Measurements from ENCODE around the gene CLSTN2.
A peak's percentile ranks its signal among the peaks of the same experiment; 100 is the strongest.

The CLSTN2 gene

DNA sequence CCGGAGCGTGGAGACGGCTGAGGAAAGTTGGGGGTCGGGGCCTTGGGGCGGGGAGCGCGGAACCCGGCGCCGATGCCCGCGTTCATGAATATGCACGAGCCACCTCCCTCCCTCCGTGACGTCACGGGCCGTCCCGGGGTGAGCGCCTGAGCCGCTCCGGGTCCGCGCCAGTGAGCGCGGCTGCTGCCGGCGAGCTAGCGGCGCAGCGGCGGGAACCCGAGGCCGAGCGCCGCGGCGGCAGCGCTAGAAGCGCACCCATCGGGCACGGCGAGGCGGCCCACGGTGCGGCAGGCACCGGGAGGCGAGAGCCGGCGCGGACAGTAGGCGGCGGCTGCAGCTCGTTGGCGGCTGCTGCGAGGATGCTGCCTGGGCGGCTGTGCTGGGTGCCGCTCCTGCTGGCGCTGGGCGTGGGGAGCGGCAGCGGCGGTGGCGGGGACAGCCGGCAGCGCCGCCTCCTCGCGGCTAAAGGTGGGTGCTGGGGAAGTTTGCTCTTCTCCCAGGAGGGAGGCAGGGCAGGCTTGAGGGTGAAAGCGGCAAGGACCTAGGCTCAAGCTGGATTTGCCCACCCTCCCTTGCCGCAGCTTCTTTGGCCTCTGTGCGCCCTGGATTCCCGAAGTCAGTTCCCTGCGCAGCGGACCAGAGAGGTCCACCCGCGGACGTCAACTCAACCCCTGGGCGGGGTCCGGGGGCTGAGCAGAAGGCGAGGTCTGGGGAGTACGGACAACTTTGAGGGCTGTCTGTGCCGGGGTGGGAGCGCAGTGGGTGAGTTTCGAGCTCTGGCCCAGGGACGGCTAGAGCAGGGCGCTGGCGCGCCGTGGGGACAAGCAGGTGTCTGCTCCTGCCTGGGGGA is at the start of gene CLSTN2:
Gene CLSTN2 (plus strand): TSS at position 170 of the 850 bp plus-strand sequence.
- peak in 1 of 2 donors; percentile 2 for DNase-seq (ENCODE audit: low read depth in 2 of 2)

DNA sequence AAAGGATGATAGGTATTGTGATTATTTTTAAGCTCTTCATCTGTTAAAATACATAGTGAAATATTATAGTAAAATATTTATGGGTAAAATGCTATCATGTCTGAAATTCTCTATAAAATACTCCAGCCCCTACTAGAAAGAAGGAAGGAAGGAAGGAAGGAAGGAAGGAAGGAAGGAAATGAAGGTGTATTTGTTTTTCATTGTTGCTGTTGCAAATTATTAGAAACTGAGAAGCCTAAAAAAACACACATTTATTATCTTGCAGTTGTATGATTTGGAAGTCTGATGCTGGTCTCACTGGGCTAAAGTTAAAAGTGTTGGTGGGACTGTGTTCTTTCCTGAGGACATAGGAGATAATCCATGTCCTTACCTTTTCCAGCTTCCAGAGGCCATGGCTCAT is 47.6 kb upstream of the CLSTN2 start:
- DNase-seq (ENCODE audit: low read depth in 2 of 2): no peak

DNA sequence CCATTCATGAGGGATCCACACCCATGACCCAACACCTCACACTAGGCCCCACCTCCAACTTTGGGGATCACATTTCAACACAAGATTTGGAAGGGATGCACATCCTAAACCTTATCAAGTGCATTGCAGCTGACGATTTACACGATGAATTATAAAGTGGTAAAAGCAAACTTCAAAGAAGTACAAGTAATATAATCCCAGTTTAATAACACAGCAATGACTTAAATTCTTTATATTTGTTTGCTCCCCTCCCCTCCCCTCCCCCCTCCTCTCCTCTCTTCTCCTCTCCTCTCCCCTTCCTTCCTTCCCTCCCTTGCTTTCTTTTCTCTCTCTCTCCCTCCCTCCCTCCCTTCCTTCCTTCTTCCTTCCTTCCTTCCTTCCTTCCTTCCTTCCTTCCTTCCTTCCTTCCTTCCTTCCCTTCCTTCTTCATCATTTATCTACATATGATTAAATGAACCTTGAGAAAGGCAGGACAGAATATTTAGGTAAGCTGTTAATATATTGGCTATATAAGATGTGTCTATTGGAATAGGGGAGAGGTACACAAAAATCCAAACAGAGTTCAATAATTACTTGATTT is 46.3 kb upstream of the CLSTN2 start:
- DNase-seq (ENCODE audit: low read depth in 2 of 2): no peak

DNA sequence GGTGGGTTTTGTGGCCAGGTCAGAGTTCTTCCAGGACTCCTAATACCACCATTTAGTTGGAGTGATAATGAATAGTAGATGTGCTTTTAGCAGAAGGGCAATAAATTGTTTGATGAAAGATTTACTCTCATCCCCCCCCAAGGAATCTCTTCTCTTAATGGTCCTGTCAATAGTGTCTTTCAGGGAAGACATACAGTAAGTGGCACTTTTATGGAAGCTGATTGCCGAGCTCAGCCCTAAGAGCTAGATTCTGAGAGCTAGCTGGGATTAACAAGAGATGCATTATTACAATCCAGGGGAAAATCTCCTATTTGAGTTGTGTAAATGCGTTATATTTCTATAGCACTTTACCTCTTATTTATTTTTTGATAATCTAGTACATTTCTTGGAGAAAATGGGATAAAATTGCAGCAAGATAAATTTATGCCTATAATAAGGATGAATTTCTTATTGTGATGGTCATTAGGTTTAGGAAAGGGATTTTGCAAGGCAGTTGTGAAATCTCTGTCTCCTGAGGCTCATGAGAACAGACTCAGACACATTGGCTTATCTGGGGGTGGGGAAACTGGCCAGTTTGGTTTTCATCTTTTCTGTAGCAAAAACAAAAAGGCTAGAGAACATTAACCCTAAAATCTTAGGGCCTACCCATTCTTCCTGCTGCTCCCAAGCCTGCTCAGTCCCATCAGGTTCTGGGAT is 41.6 kb upstream of the CLSTN2 start:
- no peak for DNase-seq (ENCODE audit: low read depth in 2 of 2)

DNA sequence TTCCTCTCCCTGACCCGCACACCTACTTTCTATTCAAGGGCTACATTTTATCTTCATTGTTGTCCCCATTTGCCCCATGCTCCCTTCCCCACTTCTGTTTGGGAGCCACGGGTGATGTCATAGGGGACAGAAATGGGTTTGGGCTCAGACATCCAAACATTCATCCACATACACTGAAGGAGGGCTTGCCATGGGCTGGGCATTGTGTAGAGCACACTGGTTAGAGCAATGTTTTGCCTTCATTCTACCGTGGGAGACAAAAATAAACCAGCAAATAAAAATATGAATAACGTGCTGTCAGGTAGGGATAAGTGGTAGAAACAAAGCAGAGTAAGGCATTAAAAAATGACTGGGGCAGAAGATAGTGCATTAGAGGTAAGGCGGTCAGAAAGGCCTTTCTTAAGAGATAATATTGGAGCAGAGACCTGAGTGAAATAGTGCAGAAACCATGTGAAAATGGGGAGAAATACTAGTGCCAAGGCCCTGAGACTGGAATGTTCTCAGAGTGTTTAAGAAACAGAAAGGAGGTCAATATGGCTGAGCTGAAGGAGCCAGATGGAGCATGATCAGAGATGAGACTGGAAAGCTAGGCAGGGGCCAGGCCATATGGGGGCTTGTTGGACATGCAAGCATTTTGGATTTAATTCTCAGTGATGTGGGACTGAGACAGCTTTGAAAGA is 40.9 kb upstream of the CLSTN2 start:
- DNase-seq (ENCODE audit: low read depth in 2 of 2): no peak

DNA sequence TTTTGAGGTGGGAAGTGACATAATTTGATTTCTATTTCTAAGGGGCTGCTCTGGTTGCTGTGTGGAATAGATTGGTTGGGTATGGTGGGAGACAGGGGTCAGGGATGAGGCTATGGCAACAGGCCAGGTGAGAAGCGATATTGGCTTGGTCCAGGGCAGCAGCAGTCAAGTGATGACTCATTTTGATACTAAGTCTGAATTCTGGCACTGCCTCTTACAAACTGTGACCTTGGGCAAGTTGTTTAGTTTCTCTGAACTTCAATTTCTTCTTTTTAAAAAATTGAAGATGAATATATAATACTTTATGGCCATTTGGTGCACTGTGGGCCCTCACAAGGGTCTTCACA is 40.4 kb upstream of the CLSTN2 start:
- DNase-seq (ENCODE audit: low read depth in 2 of 2): no peak

DNA sequence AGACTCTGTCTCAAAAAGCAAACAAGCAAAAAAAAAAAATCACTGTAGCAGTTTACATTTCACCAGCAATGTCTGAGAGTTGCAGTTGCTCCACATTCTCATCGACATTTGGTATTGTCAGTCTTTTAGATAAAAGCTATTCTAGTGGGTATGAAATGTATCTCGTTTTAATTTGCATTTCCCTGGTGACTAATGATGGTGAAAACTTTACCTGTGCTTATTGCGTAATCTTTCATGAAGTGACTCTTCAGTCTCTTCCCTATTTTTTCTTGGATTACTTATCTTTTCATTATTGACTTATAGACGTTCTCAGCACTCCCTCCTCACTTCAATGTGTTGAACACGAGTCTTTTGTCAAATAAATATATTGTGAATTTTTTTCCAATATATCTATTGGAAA is 37.2 kb upstream of the CLSTN2 start:
- no peak for DNase-seq (ENCODE audit: low read depth in 2 of 2)

DNA sequence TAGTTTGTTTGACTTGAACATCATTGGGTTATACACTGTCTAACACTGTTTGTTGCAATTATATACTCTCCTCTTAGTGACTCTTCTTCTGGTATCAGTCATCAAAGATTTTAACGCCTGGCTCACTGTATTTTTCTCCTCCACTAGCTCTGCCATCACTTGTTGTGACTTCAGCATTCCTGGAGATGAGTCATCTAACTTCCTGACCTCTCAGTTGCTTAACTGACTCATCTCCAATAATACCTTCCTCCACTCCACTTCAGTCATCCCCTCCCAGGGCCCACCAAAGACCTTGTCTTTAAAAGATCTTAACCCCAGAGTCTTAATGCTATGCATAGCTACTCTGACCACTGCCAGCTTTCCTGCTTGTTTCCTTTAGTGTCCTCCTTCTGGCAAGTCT is 28.6 kb upstream of the CLSTN2 start:
- no peak for DNase-seq (ENCODE audit: low read depth in 2 of 2)

DNA sequence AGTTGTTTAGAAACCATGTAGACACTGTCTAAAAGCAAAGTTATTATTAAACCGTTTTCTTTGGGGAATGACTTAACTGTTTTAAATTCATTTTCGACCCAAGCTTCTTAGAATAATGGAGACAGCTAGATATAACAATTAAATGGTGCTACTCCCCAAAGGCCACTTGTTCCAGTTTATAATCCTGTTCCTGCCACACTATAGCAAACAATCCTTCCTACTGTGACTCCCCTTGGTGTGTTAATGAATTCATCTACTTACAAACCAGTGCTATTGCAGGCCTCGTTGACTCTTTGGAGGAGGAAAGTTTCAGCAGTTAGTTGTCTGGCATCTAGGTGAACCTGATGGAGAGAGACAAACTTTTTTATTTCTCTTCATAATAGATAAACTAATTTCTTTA is 25.2 kb upstream of the CLSTN2 start:
- DNase-seq (ENCODE audit: low read depth in 2 of 2): no peak

DNA sequence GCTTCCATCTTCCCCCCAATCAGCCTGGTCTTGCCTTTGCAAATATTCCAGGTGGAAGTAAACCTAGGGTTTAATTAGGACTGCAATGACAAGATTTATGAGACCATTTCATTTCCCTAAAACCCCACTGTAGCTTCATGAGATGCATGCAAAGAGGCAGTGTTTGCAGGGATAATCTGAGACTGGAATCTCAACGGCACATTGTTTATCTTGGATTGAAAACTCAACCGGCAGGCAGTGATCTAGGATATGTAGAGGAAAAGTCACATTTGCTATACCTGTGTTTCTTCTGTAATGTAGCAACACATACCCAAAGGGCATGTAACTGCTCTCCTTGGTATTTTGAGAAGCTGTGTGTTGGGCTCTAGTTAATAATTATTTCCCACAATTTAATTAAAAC is 18.7 kb upstream of the CLSTN2 start:
- DNase-seq (ENCODE audit: low read depth in 2 of 2): no peak

DNA sequence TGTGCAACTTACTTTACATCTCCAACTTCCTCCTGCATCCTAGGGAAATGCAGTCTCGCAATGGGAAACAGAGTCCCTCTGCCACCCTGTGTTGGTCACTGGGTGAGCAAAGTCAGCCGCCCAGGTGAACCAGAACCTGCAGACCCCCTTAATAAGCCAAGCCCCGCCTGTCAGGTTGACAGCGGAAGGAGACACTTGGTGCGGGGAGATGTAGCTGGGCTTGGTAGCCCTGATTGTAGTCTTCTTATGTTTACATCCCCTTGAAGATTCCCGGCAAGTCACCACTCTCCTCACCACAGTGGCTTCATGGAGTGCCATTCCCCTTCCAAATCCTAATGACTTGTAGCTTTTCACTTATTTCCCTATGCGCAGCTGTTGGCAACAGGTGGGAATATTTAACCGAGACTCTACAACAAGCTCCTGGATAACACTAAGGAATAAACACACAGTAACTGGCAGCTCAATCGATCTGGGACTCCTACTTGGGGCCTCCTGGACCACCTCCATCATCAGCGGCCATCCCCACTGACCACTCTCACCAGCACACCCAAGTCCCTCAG is 17.7 kb upstream of the CLSTN2 start:
- no peak for DNase-seq (ENCODE audit: low read depth in 2 of 2)

DNA sequence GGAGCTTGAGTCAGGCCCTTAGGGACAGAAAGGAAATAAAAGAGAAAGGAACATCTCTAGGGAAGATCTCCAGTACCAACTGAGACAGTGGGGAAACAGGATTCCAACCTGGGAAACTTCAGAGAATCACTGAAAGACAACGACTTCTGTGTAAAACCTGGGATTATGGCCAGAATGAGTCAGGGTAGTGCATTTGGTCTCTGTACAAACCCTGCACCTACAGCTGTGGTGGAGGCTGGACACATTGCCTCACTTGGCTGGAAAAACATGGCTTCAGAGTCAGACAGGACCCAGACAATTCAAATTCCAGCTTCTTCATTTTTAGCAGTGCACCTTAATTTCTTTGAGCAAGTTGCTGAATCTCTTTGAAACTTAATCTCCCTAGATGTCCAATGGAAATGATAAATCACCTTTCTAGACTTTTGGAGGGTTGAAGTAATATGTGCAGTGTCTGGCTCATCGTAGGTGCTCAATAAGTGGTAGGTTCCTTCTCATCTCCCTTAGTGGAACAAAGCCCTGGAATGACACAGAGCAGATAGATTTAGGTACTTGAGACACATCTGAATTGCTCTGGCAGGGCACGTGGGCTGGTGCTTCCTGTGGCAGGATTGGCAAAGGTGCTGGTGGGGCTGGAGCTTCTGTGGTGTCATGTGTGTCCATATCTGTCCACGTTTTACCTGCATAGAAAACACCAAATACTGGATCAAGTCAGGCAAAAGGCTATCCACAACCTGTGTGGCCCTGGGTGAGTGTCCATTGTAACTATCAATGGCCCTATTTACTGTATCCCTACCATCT is 6.1 kb upstream of the CLSTN2 start:
- no peak for DNase-seq (ENCODE audit: low read depth in 2 of 2)

DNA sequence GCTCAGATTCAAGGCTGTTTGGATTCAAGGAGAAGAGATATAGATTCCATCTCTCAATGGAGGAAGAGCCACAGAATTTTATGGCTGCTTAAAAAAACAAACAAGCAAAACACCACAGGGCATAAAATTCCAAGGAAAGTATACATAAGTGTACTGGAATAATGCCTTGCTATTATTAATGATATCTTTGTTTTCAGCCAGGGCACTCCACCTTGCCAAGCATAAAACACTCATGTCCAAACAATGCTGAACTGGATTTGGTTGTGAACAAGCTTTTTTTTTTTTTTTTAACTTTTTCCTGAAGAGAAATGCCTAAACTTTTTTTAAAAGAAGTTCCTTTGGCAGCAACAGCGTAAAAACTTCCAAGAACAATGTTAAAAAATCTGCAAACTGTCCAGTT is 4.8 kb upstream of the CLSTN2 start:
- no peak for DNase-seq (ENCODE audit: low read depth in 2 of 2)

DNA sequence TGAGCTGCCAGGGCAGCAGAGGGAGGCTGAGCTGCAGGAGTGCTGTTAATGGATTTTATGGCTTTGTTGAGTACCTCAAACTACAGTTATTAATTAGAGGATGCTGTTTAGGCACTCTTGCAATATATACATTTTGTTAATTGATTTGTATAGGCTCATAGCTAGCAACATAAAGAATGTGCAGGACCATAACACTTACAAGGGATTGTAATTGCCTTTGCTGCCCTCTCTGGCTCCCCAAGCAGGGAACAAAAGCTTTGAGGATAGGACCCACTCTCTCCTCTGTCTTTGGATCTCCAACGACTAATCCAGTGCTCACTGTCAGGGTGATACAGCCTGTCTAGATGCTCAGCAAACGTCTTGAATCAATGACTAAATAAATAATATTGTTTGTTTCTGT is 1.2 kb upstream of the CLSTN2 start:
- DNase-seq (ENCODE audit: low read depth in 2 of 2): no peak

DNA sequence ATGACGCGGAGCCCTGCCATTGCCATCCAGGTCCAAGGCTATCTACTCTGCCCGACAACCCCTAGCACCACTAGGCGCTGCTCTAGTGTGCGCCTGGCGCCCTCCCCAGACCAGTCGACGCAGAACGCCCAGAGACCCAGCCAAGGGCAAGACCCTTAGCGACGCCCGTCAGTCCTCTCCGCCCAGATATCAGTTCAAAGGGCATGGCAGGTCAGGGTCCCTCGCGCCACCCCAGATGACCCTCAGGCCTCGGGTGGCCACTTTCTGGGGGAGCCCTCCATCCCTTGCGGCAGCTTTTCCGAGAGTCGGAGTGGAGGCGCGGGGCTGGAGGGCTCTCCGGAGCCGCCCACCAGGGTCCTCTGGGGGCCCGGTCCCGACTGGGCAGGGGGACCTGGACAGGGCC is 371 bp upstream of the CLSTN2 start:
- DNase-seq (ENCODE audit: low read depth in 2 of 2): no peak

DNA sequence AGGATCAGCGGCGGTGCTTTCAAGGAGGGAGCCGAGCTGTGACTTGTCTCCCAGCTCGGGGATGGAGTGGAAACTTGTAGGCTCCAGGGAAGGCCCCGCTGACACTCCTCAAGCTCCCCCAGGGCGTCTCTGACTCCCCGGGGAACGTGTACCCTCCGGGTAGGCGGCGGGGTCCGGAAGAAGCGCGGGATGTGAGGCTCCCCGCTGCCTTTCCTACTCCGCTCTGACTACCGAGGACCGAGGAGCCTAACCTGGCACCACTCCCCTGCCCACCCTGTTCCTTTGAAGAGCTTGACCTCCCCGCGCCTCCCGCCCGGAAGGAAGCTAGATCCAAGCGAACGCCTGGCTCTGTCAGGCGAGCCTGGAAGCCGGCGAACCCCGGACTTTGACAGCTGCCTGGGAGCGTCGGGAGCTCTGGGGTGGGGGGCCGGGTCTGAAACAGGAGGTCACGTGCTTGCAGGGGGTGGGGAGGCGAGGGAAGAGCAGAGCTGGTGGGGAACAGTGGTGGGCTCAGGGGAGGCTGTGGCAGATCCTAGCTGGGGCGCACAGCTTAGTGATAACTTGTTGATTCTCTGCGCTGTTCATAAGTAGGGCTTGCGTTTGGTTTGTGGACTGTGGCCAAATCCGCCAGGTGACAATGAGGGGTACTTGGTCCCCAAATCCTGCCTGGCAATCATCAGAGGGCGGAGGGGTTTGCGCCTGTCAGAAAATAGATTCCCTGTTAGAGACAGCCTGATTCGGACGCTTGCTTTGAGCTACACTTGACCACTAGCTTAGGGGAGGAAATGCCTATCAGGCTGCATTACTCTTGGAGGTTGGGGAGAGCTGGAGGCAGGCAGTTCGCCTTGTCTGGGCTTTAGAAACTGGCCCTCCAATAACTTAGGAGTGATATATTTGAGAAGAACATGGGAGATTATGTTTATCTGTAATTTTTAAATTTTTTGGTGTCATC is 1.2 kb downstream of the CLSTN2 start:
- no peak for DNase-seq (ENCODE audit: low read depth in 2 of 2)

DNA sequence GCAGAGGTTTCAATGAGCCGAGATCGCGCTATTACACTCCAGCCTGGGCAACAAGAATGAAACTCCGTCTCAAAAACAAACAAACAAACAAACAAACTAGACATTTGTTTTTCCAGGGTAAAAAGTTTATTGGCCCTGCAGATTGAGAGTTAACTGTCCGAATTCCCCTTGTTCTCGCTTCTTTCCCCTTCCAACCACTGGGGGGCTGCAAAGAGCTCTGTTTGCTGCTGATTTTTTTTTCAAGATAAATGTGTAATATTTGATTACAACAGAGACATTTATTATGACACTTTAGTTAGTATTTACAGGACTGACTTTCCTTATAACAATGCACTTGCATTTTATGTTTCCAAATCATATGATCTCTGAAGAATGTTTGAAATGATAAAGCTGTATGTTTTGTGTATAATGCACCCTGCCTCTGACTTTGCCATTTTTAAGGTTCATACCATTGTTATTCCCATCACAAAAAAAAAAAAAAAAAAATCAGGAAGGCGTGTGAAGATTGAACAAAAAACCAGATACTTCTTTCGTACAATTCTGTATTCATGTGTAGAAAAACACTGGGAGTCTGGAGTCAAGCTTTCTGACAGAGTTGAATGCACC is 2.8 kb downstream of the CLSTN2 start:
- peak in 1 of 2 donors; percentile 8 for DNase-seq (ENCODE audit: low read depth in 2 of 2)

DNA sequence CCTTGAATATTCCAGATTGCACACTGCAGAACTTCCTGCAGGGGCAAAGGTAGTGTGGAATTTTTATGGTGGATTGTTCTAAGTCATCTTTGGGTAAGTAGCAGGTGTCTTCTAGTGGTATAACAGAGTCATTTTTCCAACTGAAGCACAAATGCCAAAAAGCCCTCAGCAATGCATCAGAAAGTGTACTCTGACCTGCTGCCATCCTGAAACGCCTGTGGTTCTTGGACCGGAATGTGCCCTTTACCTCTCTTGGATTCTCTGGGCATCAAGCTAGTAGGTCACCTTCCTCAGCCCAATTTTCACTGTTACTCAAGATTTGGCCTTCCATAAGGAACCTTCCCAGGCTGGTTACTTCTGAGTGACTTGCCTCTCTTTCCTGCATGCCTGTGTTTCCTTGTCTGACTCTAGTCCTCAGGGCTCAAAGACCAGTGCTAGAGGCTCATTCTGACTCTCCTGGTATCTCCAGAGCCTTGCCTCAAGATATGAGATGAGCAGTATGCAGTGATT is 4.8 kb downstream of the CLSTN2 start:
- no peak for DNase-seq (ENCODE audit: low read depth in 2 of 2)

DNA sequence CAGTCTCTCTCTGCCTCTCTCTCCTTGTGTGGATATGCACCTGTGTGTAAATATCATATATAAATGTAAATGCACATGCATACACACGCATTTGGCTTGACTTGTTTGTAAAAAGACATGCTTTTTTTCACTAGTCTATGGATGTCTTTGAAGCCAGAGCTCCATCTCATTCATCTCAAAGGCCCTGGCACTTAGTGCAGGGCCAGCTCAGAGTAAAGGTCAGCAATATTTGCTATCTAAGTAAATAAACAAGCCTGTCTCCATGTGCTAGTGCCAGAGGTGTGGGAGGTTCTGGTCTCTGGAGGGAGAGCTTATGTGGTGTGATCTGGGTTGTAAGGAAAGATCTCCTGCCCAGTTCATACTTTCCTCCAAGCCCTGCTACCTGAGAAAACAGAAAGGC is 5.6 kb downstream of the CLSTN2 start:
- DNase-seq (ENCODE audit: low read depth in 2 of 2): no peak

DNA sequence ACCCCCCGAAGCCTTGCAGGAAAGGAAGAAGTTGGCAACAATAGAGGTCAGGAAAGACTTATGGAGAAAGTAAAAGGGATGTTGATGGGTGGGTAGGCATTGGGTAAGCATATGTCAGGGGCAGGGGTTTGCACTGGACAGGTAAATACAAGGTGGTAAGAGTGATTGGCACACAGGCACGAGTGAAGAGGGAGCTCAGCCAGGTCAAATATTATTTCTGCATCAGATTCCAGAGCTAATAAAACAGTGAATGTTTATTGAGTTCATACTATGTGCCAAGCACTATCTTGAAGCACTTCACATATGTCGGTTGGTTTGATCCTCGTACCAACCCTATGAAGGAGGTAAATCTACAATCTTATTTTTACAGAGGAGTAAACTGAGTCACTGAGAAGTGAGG is 6.6 kb downstream of the CLSTN2 start:
- DNase-seq (ENCODE audit: low read depth in 2 of 2): no peak

All from stimulated activated CD4-positive, alpha-beta T cell treated with anti-CD3 and anti-CD28 coated beads, Interleukin-15, amount 100 ng/mL, for 48 hours (primary cell).